HCT116 (cell line): Measurements from ENCODE around the gene GABBR2. TPM values are rescaled to one million over a fixed set of nuclear protein-coding genes. Genes with fewer than 3 reads are reported as not detected.

ENCODE experiments used
- ATAC-seq: fragments of 200-7000 bp; cut with Tn5 transposase; 2 replicates; pipeline ENCODE4 v1.9.1; 2020; ENCODE audit warnings: mild to moderate bottlenecking, moderate library complexity
- BruUV-seq: library from RNA; stranded (reverse); fragments of 400-500 nt; replicated peaks from 2 replicates; lab custom pipeline; 2021; lab: Mats Ljungman, UMichigan
- CTCF ChIA-PET: fragments of 300-600 bp; sonication (Branson Sonifier 250); formaldehyde crosslinking; loops from one replicate; lab custom pipeline; 2021; ENCODE audit warnings: antibody characterized with exemption; lab: Charles Lee
- POLR2A ChIA-PET: fragments of 300-600, 350-600 bp; sonication (Branson Sonifier 250); formaldehyde crosslinking; loops from one replicate; lab custom pipeline; 2021; ENCODE audit warnings: antibody characterized with exemption; lab: Charles Lee
- RAD21 ChIA-PET, 2 experiments: fragments of 300-600 bp; sonication (Branson Sonifier 250); formaldehyde crosslinking; loops; one replicate each; lab custom pipeline; 2023; ENCODE audit warnings: low total read pairs in 2 of 2; ENCODE audit not compliant: uncharacterized antibody in 2 of 2, unreplicated experiment in 2 of 2, low non-redundant PET in 1 of 2; lab: Charles Lee
- DNase-seq: peaks from one replicate; pipeline ENCODE4 v3.0.0-alpha.2; 2010; ENCODE audit warnings: low read depth, low spot score
- H2AFZ ChIP-seq: fragments of 200-600 bp; shearing (Covaris generic), sonication (generic); 2 replicates; pipeline ENCODE4 v1.6.1; 2017; ENCODE audit warnings: low read depth, mixed run types, mixed read lengths, antibody characterized with exemption, low read length; ENCODE audit not compliant: poor library complexity, severe bottlenecking
- H3K27ac ChIP-seq: 2 replicates; pipeline ENCODE4 v1.5.1; 2012; ENCODE audit warnings: low read depth, low read length
- H3K27me3 ChIP-seq: fragments of 200-600 bp; sonication (generic); 2 replicates; pipeline ENCODE4 v1.6.1; 2016; ENCODE audit warnings: mixed run types, low read length, mixed read lengths; ENCODE audit not compliant: insufficient read depth
- H3K36me3 ChIP-seq, 2 experiments: fragments of 200-500 bp in 1 of 2; fragments of 200-600 bp in 1 of 2; sonication (Bioruptor generic) in 1 of 2; sonication (generic) in 1 of 2; 2 replicates each; pipeline versions ENCODE4 v1.5.1 to v1.6.1; 2014 to 2016; ENCODE audit warnings: low read length in 2 of 2, inconsistent platforms in 1 of 2, mixed read lengths in 1 of 2, mixed run types in 1 of 2; ENCODE audit not compliant: insufficient read depth in 2 of 2, control insufficient read depth in 1 of 2
- H3K4me1 ChIP-seq, 2 experiments: fragments of 200-600 bp in 1 of 2; sonication (generic) in 1 of 2; 2 replicates each; pipeline versions ENCODE4 v1.5.1 to v1.6.1; 2012 to 2017; ENCODE audit warnings: low read length in 2 of 2, inconsistent platforms in 1 of 2, mild to moderate bottlenecking in 1 of 2, mixed read lengths in 1 of 2, mixed run types in 1 of 2, moderate library complexity in 1 of 2; ENCODE audit not compliant: insufficient read depth in 2 of 2, control insufficient read depth in 1 of 2
- H3K4me2 ChIP-seq: fragments of 200-600 bp; sonication (generic); 2 replicates; pipeline ENCODE4 v1.6.1; 2017; ENCODE audit warnings: mixed run types, low read length, mixed read lengths
- H3K4me3 ChIP-seq, 2 experiments: fragments of 200-600 bp in 1 of 2; sonication (generic) in 1 of 2; replicated peaks in 1 of 2; 2 replicates each; pipeline ENCODE4 v1.5.1; 2011 to 2016; ENCODE audit warnings: low read length in 2 of 2, control low read depth in 1 of 2, low read depth in 1 of 2, mild to moderate bottlenecking in 1 of 2, mixed read lengths in 1 of 2, mixed run types in 1 of 2
- H3K79me2 ChIP-seq: fragments of 200-600 bp; sonication (generic); 2 replicates; pipeline ENCODE4 v1.6.1; 2017; ENCODE audit warnings: mild to moderate bottlenecking, mixed run types, low read length, moderate library complexity, mixed read lengths; ENCODE audit not compliant: insufficient read depth
- H3K9ac ChIP-seq: fragments of 200-600 bp; sonication (generic); 2 replicates; pipeline ENCODE4 v1.6.1; 2016; ENCODE audit warnings: low read length, mixed read lengths
- H3K9me2 ChIP-seq: fragments of 200-600 bp; sonication (generic), shearing (Covaris generic); 2 replicates; pipeline ENCODE4 v1.6.1; 2017; ENCODE audit warnings: mixed run types, mild to moderate bottlenecking, moderate library complexity; ENCODE audit not compliant: insufficient read depth
- H3K9me3 ChIP-seq, 2 experiments: fragments of 200-500 bp in 1 of 2; fragments of 200-600 bp in 1 of 2; sonication (Bioruptor generic) in 1 of 2; sonication (generic) in 1 of 2; 2 replicates each; pipeline ENCODE4 v1.6.1; 2014 to 2017; ENCODE audit warnings: low read length in 2 of 2, mixed read lengths in 2 of 2, inconsistent platforms in 1 of 2, low read depth in 1 of 2, mild to moderate bottlenecking in 1 of 2, mixed run types in 1 of 2, moderate library complexity in 1 of 2; ENCODE audit not compliant: control insufficient read depth in 1 of 2, insufficient read depth in 1 of 2
- H4K20me1 ChIP-seq: fragments of 200-600 bp; sonication (generic), shearing (Covaris generic); 2 replicates; pipeline ENCODE4 v1.6.1; 2017; ENCODE audit warnings: mixed run types, mild to moderate bottlenecking, moderate library complexity; ENCODE audit not compliant: insufficient read depth
- ATF3 ChIP-seq: IDR thresholded peaks from 2 replicates; pipeline ENCODE4 v1.6.1; 2012
- CBX3 ChIP-seq: IDR thresholded peaks from 2 replicates; pipeline ENCODE4 v1.6.1; 2012; ENCODE audit warnings: low read depth
- CEBPB ChIP-seq: IDR thresholded peaks from 2 replicates; pipeline ENCODE4 v1.6.1; 2012; ENCODE audit warnings: low read depth
- CTCF ChIP-seq, 3 experiments: fragments of 200-600 bp in 1 of 3; sonication (generic) in 1 of 3; IDR thresholded peaks in 2 of 3; conservative IDR thresholded peaks in 1 of 3; 2 replicates each; pipeline ENCODE4 v1.5.1; 2012 to 2017; ENCODE audit warnings: low read depth in 2 of 3, low read length in 2 of 3, antibody characterized with exemption in 1 of 3, borderline replicate concordance in 1 of 3, control low read depth in 1 of 3, mild to moderate bottlenecking in 1 of 3, mixed read lengths in 1 of 3, mixed run types in 1 of 3, moderate library complexity in 1 of 3; ENCODE audit not compliant: insufficient read depth in 1 of 3
- EGR1 ChIP-seq: IDR thresholded peaks from 2 replicates; pipeline ENCODE4 v1.6.1; 2012; ENCODE audit warnings: low read depth
- ELF1 ChIP-seq: IDR thresholded peaks from 2 replicates; pipeline ENCODE4 v1.6.1; 2012; ENCODE audit warnings: low read depth, borderline replicate concordance
- EZH2 ChIP-seq: fragments of 200-600 bp; sonication (generic); IDR thresholded peaks from 2 replicates; pipeline ENCODE4 v1.6.1; 2017; ENCODE audit warnings: antibody characterized with exemption, mixed run types
- EZH2phosphoT487 ChIP-seq: fragments of 200-600 bp; IDR thresholded peaks from 2 replicates; pipeline ENCODE4 v1.6.1; 2018; ENCODE audit warnings: antibody characterized with exemption, borderline replicate concordance
- FOSL1 ChIP-seq: IDR thresholded peaks from 2 replicates; pipeline ENCODE4 v1.6.1; 2012; ENCODE audit warnings: low read depth
- JUND ChIP-seq: IDR thresholded peaks from 2 replicates; pipeline ENCODE4 v1.6.1; 2012
- MAX ChIP-seq: IDR thresholded peaks from 2 replicates; pipeline ENCODE4 v1.6.1; 2012
- POLR2A ChIP-seq: IDR thresholded peaks from 2 replicates; pipeline ENCODE4 v1.7.0; 2011; ENCODE audit warnings: borderline replicate concordance; ENCODE audit not compliant: insufficient read depth, insufficient read length; ENCODE audit errors: extremely low read depth
- RAD21 ChIP-seq: IDR thresholded peaks from 2 replicates; pipeline ENCODE4 v1.6.1; 2012; ENCODE audit warnings: low read depth, mild to moderate bottlenecking
- SIN3A ChIP-seq: IDR thresholded peaks from 2 replicates; pipeline ENCODE4 v1.6.1; 2012; ENCODE audit warnings: low read depth
- SP1 ChIP-seq: IDR thresholded peaks from 2 replicates; pipeline ENCODE4 v1.6.1; 2012; ENCODE audit warnings: low read depth
- SRF ChIP-seq: IDR thresholded peaks from 2 replicates; pipeline ENCODE4 v1.6.1; 2012; ENCODE audit warnings: low read depth
- TCF7L2 ChIP-seq: IDR thresholded peaks from 2 replicates; pipeline ENCODE4 v1.7.0; 2011; ENCODE audit warnings: borderline replicate concordance, inconsistent platforms; ENCODE audit not compliant: insufficient read depth, insufficient read length; ENCODE audit errors: extremely low read depth
- ZFX ChIP-seq: fragments of 450-650 bp; IDR thresholded peaks from 2 replicates; pipeline ENCODE4 v1.6.1; 2017
- ZNF274 ChIP-seq: fragments of 200-500 bp; sonication (Bioruptor generic); IDR thresholded peaks from 2 replicates; pipeline ENCODE4 v1.6.1; 2014; ENCODE audit warnings: mild to moderate bottlenecking, low read depth, low read length, inconsistent platforms
- intact Hi-C: fragments of 100-400 bp; cut with micrococcal nuclease; formaldehyde crosslinking; loops from 2 replicates; pipeline ENCODE4 v1.10.0; 2022
- total RNA-seq: library from RNA; stranded (reverse); gene quantifications from one replicate; pipeline ENCODE4 v1.2.1, GENCODE V29; 2021; ENCODE audit not compliant: unreplicated experiment

Gene GABBR2
- total RNA-seq, 1 experiment from 2014 or later, result 0.15 TPM

- intact Hi-C loops, result no loop called here
- TF ChIP-seq JUND (no peak), TCF7L2 (no peak), ELF1 (no peak), ATF3 (no peak), SP1 (no peak), MAX (no peak), SRF (no peak), EZH2phosphoT487 (no peak), EZH2 (no peak), POLR2A (no peak), ZFX (no peak), CEBPB (no peak), CTCF (IDR thresholded peaks at IDR 0.05 in 2 of 3, conservative IDR thresholded peaks at IDR 0.05 in 1 of 3; ENCODE audit: borderline replicate concordance in 1 of 3, insufficient read depth in 1 of 3, low read depth in 2 of 3, low read length in 2 of 3) (no peak), SIN3A (no peak), CBX3 (no peak), ZNF274 (no peak), FOSL1 (no peak), EGR1 (no peak), RAD21 (no peak)
- TF ChIP-seq, all 23 proteins: peak for 0
These were observed 175.6 kb downstream of the GABBR2 start for GRCh38 chr9:98533132-98533531.

More at GRCh38 chr9:98533132-98533531, 175.6 kb downstream of the GABBR2 start:
- BruUV-seq, result no TSS peak
- Histone ChIP-seq H3K4me1 (no peaks in the 10 kb centered on the region), H3K36me3 (no peaks in the 10 kb centered on the region), H3K9me3 (no peaks in the 10 kb centered on the region), H2AFZ (no peak overlapping the region), H3K4me3 (no peak overlapping the region), H3K9ac (no peak overlapping the region), H3K27ac (no peak overlapping the region), H3K79me2 (no peaks in the 10 kb centered on the region), H3K27me3 (no peaks in the 10 kb centered on the region), H4K20me1 (no peaks in the 10 kb centered on the region), H3K9me2 (no peaks in the 10 kb centered on the region), H3K4me2 (no peak overlapping the region)
- RAD21 ChIA-PET, result no interaction called here
- ATAC-seq, result no peak
- CTCF ChIA-PET, result no interaction called here
- POLR2A ChIA-PET, result no interaction called here
- no peak for DNase-seq
